GM12878 (cell line): ENCODE measurements around the gene FGD6.
A peak's percentile ranks its signal among the peaks of the same experiment; 100 is the strongest.

Experiments used
- BCL11A ChIP-seq: IDR thresholded peaks from 2 replicates; pipeline ENCODE4 v1.6.1; 2011; ENCODE audit warnings: low read depth, low read length
- BMI1 ChIP-seq: fragments of 450-650 bp; IDR thresholded peaks from 2 replicates; pipeline ENCODE4 v1.6.1; 2016; ENCODE audit warnings: mild to moderate bottlenecking, moderate library complexity, borderline replicate concordance
- CREB1 ChIP-seq: IDR thresholded peaks from 2 replicates; pipeline ENCODE4 v1.6.1; 2012; ENCODE audit warnings: low read depth, mild to moderate bottlenecking, inconsistent platforms
- EP300 ChIP-seq, 2 experiments: fragments of 150-350 bp in 1 of 2; IDR thresholded peaks; 2 replicates each; pipeline ENCODE4 v1.6.1; 2011 to 2012; ENCODE audit warnings: low read depth in 2 of 2, low read length in 2 of 2, borderline replicate concordance in 1 of 2, improper control_type of control experiment in 1 of 2, inconsistent platforms in 1 of 2; ENCODE audit not compliant: control insufficient read depth in 1 of 2
- JUNB ChIP-seq: IDR thresholded peaks from 2 replicates; pipeline ENCODE4 v1.6.1; 2016; ENCODE audit warnings: antibody characterized with exemption, mild to moderate bottlenecking
- JUND ChIP-seq: IDR thresholded peaks from 2 replicates; pipeline ENCODE4 v1.6.1; 2012; ENCODE audit warnings: low read depth, mild to moderate bottlenecking, low read length, improper control_type of control experiment, moderate library complexity
- RCOR1 ChIP-seq: conservative IDR thresholded peaks from 2 replicates; pipeline ENCODE4 v1.6.1; 2012; ENCODE audit warnings: low read depth, low read length, improper control_type of control experiment
- SMARCA5 ChIP-seq: fragments of 450-650 bp; IDR thresholded peaks from 2 replicates; pipeline ENCODE4 v1.6.1; 2017; ENCODE audit warnings: mild to moderate bottlenecking
- SP1 ChIP-seq: IDR thresholded peaks from one replicate; pipeline ENCODE4 v1.6.1; 2011; ENCODE audit warnings: low read depth, low read length
- SREBF2 ChIP-seq: IDR thresholded peaks from 2 replicates; pipeline ENCODE4 v1.6.1; 2012; ENCODE audit warnings: mild to moderate bottlenecking, low read length
- TF ChIP-seq, protein P1 (sequence below), 3 experiments: IDR thresholded peaks in 2 of 3; conservative IDR thresholded peaks in 1 of 3; 2 replicates each; pipeline ENCODE4 v1.5.1; 2011; ENCODE audit warnings: low read depth in 3 of 3, low read length in 3 of 3, mild to moderate bottlenecking in 3 of 3, control low read depth in 2 of 3, moderate library complexity in 2 of 3, inconsistent platforms in 1 of 3, mixed read lengths in 1 of 3; ENCODE audit not compliant: control insufficient read depth in 2 of 3, insufficient read depth in 1 of 3; ENCODE audit errors: extremely low read depth in 1 of 3
- TF ChIP-seq, protein P2 (sequence below): fragments of 150-350 bp; IDR thresholded peaks from 2 replicates; pipeline ENCODE4 v1.6.1; 2014; ENCODE audit warnings: mild to moderate bottlenecking, low read depth, low read length

GRCh38 chr12:95215949-95216348 lies 1.3 kb downstream of the FGD6 start:
- TF ChIP-seq SMARCA5 (no peak), RCOR1 (no peak), BCL11A (no peak), JUND (no peak), BMI1 (peak; percentile 33; the same call in 1 of the 2 replicates), SP1 (no peak), EP300 (IDR thresholded peaks at IDR 0.05; ENCODE audit: borderline replicate concordance in 1 of 2, control insufficient read depth in 1 of 2, low read depth in 2 of 2, low read length in 2 of 2) (no peak), JUNB (no peak; the same call in 1 of the 2 replicates), SREBF2 (no peak), CREB1 (no peak)
- TF ChIP-seq, protein P1, sequence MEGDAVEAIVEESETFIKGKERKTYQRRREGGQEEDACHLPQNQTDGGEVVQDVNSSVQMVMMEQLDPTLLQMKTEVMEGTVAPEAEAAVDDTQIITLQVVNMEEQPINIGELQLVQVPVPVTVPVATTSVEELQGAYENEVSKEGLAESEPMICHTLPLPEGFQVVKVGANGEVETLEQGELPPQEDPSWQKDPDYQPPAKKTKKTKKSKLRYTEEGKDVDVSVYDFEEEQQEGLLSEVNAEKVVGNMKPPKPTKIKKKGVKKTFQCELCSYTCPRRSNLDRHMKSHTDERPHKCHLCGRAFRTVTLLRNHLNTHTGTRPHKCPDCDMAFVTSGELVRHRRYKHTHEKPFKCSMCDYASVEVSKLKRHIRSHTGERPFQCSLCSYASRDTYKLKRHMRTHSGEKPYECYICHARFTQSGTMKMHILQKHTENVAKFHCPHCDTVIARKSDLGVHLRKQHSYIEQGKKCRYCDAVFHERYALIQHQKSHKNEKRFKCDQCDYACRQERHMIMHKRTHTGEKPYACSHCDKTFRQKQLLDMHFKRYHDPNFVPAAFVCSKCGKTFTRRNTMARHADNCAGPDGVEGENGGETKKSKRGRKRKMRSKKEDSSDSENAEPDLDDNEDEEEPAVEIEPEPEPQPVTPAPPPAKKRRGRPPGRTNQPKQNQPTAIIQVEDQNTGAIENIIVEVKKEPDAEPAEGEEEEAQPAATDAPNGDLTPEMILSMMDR (IDR thresholded peaks at IDR 0.05 in 2 of 3, conservative IDR thresholded peaks at IDR 0.05 in 1 of 3; ENCODE audit: control insufficient read depth in 2 of 3, extremely low read depth in 1 of 3, insufficient read depth in 1 of 3, low read depth in 3 of 3, low read length in 3 of 3): no peak
- TF ChIP-seq, protein P2, sequence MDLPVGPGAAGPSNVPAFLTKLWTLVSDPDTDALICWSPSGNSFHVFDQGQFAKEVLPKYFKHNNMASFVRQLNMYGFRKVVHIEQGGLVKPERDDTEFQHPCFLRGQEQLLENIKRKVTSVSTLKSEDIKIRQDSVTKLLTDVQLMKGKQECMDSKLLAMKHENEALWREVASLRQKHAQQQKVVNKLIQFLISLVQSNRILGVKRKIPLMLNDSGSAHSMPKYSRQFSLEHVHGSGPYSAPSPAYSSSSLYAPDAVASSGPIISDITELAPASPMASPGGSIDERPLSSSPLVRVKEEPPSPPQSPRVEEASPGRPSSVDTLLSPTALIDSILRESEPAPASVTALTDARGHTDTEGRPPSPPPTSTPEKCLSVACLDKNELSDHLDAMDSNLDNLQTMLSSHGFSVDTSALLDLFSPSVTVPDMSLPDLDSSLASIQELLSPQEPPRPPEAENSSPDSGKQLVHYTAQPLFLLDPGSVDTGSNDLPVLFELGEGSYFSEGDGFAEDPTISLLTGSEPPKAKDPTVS: no peak
